Erythroblast (primary cell): ENCODE results near the gene CYP39A1.
"Not testable (repeated sequence)": the region's sequence is repeated elsewhere in the genome, so short reads cannot be mapped to it uniquely, and the experiment has no call there.

Experiments used
- DNase-seq, 2 experiments: peaks; one replicate each; lab custom pipeline; 2025; lab: John Stamatoyannopoulos, UW
- GATA1 ChIP-seq: IDR thresholded peaks from 2 replicates; pipeline ENCODE4 v1.6.1; 2011; ENCODE audit warnings: low read depth, mild to moderate bottlenecking, control low read depth, low read length, moderate library complexity
- POLR2A ChIP-seq: IDR thresholded peaks from 2 replicates; pipeline ENCODE4 v1.6.1; 2011; ENCODE audit warnings: mild to moderate bottlenecking, low read length

The CYP39A1 gene

DNA sequence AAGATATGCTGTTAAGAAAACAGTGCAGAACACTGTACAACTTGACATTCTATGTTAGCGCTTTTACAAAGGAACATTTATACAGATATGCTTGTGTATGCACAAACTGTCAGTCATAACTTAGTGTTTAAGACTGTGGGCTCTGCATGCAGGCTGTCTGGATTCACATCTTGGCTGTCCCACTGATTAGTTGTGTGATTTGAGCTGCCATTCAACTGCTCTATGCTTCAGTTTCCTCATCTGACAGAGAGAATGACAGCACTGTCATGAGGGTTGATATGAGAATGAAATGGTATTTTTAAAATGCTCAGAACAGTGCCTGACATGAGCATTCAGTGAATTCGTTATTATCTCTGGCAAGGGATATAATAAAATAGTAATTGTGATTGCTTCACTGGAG, 8.9 kb upstream of the CYP39A1 start:
- TF ChIP-seq POLR2A (no peak), GATA1 (no peak)
- no peak for DNase-seq

DNA sequence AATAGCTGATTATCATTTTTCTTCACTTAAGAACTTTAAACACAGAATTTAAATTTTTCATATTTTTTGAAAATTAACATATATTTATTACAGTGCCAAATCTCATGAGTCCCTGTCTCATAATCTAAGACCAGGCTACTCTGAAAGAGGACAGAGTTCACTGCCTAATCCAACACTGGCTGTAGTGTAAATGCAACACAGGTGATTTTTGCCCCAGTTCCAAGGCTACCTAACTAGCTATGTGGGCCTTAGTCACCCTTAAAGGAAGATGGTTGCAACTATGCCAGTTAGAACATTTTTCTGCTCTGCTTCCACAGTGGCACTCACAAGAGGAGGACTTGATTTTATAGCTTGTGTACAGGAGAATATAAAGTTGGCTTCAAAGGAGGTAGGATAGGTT, 5.0 kb upstream of the CYP39A1 start:
- no peak for TF ChIP-seq GATA1
- no peak for TF ChIP-seq POLR2A
- DNase-seq = no peak

DNA sequence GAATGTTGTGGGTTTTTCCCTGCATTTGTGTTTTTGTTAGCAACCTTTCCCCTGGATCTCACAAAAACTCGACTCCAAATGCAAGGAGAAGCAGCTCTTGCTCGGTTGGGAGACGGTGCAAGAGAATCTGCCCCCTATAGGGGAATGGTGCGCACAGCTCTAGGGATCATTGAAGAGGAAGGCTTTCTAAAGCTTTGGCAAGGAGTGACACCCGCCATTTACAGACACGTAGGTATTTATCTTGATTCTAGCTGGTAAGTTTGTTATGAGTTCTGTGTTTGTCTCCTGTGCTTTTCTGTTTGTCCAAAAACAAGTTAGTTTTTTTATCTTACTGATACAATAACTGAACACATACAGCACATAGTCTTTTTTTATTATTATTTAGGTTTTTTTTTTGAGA, 3.2 kb upstream of the CYP39A1 start:
- DNase-seq = peak; percentile 10 to 16
- TF ChIP-seq GATA1 (no peak), POLR2A (no peak)

DNA sequence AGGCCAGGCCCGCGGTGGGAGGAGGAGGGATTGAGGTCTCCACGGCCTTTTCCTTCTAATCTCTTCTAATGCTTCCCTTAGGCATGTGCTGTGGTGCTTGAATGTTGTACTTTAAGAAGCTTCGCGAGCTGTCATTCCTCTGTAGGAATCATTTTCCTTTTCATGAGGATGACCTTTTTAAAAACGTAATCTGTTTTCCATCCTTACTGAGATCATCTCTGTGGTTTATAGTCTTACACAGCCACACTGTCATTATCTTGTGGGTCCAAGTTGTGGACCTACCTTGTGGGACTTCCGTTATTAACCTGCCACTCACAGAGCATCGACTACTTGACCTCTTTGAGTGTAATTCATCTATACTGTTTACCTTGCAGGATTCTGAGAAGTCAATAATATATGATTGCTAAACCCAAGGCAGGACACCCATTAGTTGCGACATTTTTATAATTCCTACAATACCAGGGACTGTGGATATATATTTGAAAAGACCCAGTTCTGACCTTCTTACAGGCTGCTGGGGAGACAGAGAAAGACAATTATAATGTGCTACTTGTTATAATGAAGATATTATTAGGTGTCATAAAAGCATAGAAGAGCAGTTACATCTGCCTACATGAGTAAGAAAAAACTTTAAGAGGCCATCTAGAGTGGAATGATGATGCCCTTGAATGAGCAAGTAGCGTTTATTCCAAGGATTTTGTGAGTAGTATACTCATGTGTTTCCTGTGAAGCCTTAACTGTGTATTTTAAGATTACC, 999 bp upstream of the CYP39A1 start:
- TF ChIP-seq POLR2A = no peak
- no peak for TF ChIP-seq GATA1
- DNase-seq = no peak

DNA sequence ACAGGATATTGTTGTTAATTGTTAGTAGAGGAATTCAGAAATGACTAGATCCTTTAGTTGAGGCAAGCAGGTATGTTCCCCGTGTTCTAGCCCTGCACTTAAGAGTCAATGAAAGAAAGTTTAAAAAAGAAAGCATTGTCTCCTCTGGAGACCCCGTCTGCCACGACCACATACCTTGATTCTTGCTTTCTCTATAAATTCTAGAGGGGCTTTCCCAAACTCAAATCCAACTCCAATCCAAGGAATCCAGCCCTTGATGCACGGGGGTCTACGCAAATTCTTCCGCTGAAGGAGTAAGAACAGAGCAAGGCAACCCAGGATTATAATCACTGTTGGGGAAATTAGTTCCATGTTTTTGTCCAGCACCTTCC, 401 bp downstream of the CYP39A1 start:
- DNase-seq = no peak
- no peak for TF ChIP-seq GATA1
- TF ChIP-seq POLR2A = no peak

DNA sequence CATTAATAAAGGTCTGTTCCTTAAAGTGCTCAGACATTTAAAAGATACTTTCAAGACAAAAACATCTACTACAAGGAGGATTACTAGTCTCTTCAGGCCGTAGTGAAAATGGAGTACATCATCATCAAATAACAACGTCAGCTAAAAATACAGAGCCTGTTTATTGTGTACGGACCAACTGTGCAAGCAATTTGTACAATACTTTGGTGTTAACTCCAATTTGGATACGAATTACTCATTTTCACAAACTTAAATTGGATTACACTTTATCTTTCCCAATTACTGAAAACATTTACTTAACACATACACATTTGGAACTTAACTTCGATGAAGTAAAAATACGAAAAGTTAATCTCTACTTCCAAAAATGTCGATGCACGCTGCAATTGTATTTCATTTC, 802 bp downstream of the CYP39A1 start:
- TF ChIP-seq POLR2A (no peak), GATA1 (no peak)
- no peak for DNase-seq

DNA sequence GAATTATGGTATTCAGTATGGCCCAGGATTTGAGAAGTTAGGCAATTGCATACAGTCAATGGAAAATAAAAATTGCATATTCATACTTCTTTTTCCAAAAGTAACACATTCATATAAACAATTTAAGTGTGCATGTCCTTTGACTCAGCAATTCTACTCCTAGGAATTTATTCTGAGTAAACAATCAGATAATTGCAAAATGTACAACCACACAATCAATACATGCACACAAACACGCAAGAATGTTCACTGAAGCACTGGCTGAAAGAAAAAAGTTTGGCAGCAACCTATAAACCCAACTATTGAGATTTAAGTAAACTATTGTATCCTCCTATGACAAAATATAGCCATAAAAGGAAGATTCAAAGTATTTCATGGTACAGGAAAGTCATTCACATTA, 1.6 kb downstream of the CYP39A1 start:
- no peak for TF ChIP-seq GATA1
- TF ChIP-seq POLR2A = no peak
- DNase-seq = no peak

DNA sequence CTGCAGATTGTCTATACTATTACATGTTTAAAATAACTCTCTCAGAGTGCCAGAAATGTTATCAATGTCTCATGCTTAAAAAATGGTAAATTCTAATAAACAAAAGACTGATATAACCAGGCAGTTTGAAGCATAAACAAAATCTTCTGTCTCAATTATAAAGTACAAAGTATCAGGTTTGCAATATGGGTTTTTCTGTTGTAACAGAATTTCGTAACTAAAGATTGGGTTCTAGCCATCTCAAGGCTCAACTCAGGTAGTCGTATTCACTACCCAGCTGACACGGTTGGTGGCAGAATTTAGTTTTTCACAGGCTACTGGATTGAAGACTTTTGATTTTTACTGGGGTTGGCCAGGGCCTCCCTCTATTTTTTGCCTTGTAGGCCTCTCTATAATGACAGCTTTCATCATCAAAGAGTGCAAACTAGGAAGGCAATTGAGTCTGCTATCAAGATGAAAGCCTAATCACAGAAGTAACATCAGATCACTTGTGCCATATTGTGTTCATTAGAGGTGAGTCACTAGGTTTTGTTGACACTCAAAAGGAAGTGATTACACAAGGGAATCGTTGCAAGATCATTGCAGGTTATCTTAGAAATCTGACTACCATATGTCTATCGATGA, 3.6 kb downstream of the CYP39A1 start:
- no peak for DNase-seq
- TF ChIP-seq GATA1 (no peak), POLR2A (no peak)

DNA sequence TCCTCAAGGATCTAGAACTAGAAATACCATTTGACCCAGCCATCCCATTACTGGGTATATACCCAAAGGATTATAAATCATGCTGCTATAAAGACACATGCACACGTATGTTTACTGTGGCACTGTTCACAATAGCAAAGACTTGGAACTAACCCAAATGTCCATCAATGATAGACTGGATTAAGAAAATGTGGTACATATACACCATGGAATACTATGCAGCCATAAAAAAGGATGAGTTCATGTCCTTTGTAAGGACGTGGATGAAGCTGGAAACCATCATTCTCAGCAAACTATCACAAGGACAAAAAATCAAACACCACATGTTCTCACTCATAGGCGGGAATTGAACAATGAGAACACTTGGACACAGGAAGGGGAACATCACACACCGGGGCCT, 4.5 kb downstream of the CYP39A1 start:
- DNase-seq = not testable (repeated sequence)

DNA sequence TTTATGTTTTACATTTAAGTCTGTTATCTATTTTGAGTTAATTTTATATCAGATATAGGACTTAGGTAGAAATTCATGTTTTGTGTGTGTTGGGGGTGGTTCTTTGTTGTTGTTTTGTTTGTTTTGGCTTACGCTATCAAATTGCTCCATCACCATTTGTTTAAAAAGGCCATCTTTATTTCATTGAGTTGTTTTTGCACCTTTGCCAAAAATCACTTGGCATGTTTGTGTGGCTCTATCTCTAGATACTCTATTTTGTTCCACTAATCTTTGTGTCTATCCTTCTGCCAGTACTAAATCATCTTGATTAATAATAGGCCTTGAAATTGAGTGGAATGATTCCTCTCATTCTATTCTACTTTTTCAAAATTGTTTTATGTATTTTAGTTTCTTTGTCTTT, 7.4 kb downstream of the CYP39A1 start:
- DNase-seq = no peak
- TF ChIP-seq POLR2A (no peak), GATA1 (no peak)

DNA sequence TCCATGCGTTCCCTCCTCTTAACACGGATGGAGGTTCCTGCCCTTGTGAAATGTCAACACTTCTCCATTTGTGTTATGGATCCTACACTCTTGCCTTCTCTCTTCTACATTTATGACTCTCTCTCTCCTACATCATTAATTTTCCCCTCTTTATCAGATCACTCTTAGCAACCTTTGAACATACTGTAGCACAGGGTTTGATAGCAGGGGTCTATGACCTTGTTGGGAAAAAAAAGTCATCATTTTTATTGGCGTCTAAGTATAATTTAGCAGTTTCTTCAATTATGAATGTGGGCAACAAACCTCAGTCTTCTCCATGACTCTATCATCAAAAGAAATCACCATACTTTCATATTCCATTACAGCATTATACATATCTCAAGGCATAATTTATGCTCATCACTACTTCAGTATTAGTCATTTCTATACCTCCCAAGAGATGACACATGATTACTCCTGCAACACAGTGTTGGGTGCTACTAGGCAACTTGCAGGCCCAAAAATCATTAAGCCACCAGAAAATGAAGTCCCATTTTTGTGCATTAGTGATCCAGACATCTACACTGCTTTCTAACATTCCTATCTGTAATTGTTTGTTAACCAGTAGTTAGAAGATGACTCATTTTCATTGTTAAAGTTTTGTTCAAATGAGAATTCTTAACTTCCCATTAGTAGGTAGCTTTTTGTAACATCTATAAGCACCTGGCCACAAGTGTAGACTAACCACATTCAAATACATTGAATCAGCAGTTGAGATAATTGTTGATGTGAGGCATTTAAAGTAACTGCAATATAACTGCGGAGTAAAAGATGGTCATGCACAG, 9.5 kb downstream of the CYP39A1 start:
- DNase-seq = no peak
- no peak for TF ChIP-seq GATA1
- no peak for TF ChIP-seq POLR2A

DNA sequence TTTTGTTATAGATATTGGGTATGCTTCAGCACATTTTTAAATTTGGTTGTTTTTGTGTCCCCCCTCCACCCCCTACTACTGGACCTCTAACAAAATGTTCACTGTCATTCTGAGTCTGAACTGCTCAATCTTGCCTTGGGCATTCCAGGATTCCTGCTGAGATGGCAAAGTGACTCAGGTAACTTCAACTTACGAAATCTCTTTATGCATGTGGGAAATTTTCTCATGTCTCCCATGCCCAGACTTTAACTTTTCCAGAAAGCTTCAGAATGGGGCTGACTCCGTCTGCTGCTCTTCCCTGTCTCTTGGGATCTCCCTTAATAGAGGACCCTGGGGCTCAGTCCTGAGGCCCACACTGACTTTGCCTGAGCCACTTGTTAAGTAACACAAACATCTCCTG, 14.0 kb downstream of the CYP39A1 start:
- no peak for TF ChIP-seq POLR2A
- TF ChIP-seq GATA1 = no peak
- DNase-seq = no peak

DNA sequence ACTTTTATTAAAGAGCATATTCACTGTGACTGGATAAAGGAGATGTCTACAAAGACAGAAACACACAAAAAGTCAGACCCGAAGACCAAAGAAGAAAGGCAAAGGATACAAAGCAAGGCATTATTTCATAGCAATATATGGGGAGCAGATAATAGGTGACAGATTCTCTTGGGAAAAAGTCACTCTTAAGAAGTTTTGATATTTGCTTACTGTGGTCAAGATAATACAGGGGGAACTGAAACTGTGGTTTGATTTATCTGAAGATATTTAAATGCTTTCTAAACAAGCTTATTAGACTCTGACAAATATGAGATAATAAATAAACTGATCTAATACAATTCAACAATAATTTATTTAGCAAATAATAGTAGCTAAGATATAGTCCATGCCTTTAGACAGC, 14.7 kb downstream of the CYP39A1 start:
- no peak for DNase-seq
- TF ChIP-seq GATA1 = no peak
- no peak for TF ChIP-seq POLR2A

DNA sequence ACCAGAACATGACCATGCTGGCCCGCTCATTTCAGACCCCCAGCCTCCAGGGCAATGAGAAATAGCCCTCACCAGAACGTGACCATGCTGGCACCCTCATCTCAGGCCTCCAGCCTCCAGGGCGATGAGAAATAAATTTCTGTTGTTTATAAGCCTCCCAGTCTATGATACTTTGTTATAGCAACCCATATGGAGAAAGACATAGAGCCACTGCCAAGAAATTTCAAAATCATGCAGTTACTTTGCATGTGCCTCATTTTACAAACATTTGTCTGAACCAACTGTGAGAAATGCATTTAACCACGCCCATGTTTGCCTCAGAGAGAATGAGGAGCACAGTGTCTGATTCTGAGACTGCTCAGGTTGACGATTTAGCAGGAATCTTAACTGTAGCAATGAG, 15.5 kb downstream of the CYP39A1 start:
- TF ChIP-seq POLR2A = no peak
- TF ChIP-seq GATA1 = no peak
- DNase-seq = no peak
